ENCODE results near the gene LDHA. TPM values are rescaled to one million over a fixed set of nuclear protein-coding genes. Genes with fewer than 3 reads are reported as not detected.

Gene LDHA
- total RNA-seq, 1 donor from 2014 or later = 618 TPM

Other genes starting within 250 kb of the LDHA start
- 0.96 TPM for gene MRGPRX4, start 221.7 kb upstream of the LDHA start, total RNA-seq (ENCODE audit: insufficient read depth, low replicate concordance)
- not detected for gene SAA4, start 157.8 kb upstream of the LDHA start, total RNA-seq (ENCODE audit: insufficient read depth, low replicate concordance)
- 22.1 TPM for gene SAA2, start 145.9 kb upstream of the LDHA start, total RNA-seq (ENCODE audit: insufficient read depth, low replicate concordance)
- not detected for gene SAA1, start 128.3 kb upstream of the LDHA start, total RNA-seq (ENCODE audit: insufficient read depth, low replicate concordance)
- 62.8 TPM for gene HPS5, start 72.4 kb upstream of the LDHA start, total RNA-seq (ENCODE audit: insufficient read depth, low replicate concordance)
- 110 TPM for gene GTF2H1, start 72.0 kb upstream of the LDHA start, total RNA-seq (ENCODE audit: insufficient read depth, low replicate concordance)
- gene LDHC, start 17.8 kb downstream of the LDHA start, total RNA-seq (ENCODE audit: insufficient read depth, low replicate concordance) = not detected
- 0.96 TPM for gene LDHAL6A, start 61.3 kb downstream of the LDHA start, total RNA-seq (ENCODE audit: insufficient read depth, low replicate concordance)
- 24.6 TPM for gene TSG101, start 132.4 kb downstream of the LDHA start, total RNA-seq (ENCODE audit: insufficient read depth, low replicate concordance)
- gene UEVLD, start 194.2 kb downstream of the LDHA start, total RNA-seq (ENCODE audit: insufficient read depth, low replicate concordance) = 36.1 TPM
- 1.7 TPM for gene MISFA, start 205.2 kb downstream of the LDHA start, total RNA-seq (ENCODE audit: insufficient read depth, low replicate concordance)
- gene SPTY2D1, start 239.8 kb downstream of the LDHA start, total RNA-seq (ENCODE audit: insufficient read depth, low replicate concordance) = 24.6 TPM